Testis (tissue), 2 donors: Measurements from ENCODE around the gene NAT8L.

ENCODE experiments used
- CTCF ChIP-seq, 3 experiments: fragments of 450-650 bp in 2 of 3; fragments of 200-600 bp in 1 of 3; sonication (generic) in 1 of 3; IDR thresholded peaks; one replicate each; pipeline ENCODE4 v1.5.1; 2016 to 2019; ENCODE audit warnings: antibody characterized with exemption in 3 of 3, mild to moderate bottlenecking in 2 of 3, moderate library complexity in 1 of 3
- POLR2A ChIP-seq: fragments of 450-650 bp; IDR thresholded peaks from one replicate; pipeline ENCODE4 v1.6.1; 2017; ENCODE audit warnings: antibody characterized with exemption, mild to moderate bottlenecking, moderate library complexity

- no peak for TF ChIP-seq CTCF (IDR thresholded peaks at IDR 0.05)
- TF ChIP-seq POLR2A = no peak
Measured at GRCh38 chr4:2102045-2102883, 43.1 kb downstream of the NAT8L start.
